Neural progenitor cell (in vitro differentiated cells): Measurements from ENCODE around the gene NOP16.

Experiments used
- CTCF ChIP-seq: fragments of 200-600 bp; sonication (generic); IDR thresholded peaks from 2 replicates; pipeline ENCODE4 v1.5.1; 2017; ENCODE audit warnings: antibody characterized with exemption, mild to moderate bottlenecking
- EZH2 ChIP-seq: fragments of 200-600 bp; sonication (generic); IDR thresholded peaks from 2 replicates; pipeline ENCODE4 v1.6.1; 2017; ENCODE audit warnings: antibody characterized with exemption, mild to moderate bottlenecking, moderate library complexity
- EZH2phosphoT487 ChIP-seq: fragments of 200-600 bp; sonication (generic); IDR thresholded peaks from 2 replicates; pipeline ENCODE4 v1.6.1; 2017; ENCODE audit warnings: antibody characterized with exemption

- no peak for TF ChIP-seq CTCF
- TF ChIP-seq EZH2phosphoT487, result no peak
- no peak for TF ChIP-seq EZH2
Measured at GRCh38 chr5:176410486-176411180, 22.2 kb upstream of the NOP16 start.
